Measurements from ENCODE around the gene MMP25.

- TF ChIP-seq CTCF (IDR thresholded peaks at IDR 0.05): no peak
- TF ChIP-seq EZH2 (IDR thresholded peaks at IDR 0.05; ENCODE audit: borderline replicate concordance, insufficient read depth, low read depth, low read length, poor library complexity, severe bottlenecking): no peak
These were observed 40.4 kb downstream of the MMP25 start for GRCh38 chr16:3086596-3087242.
